ENCODE data around the gene SEMA4B. TPM values are rescaled to one million over a fixed set of nuclear protein-coding genes. Genes with fewer than 3 reads are reported as not detected.
A peak's percentile ranks its signal among the peaks of the same experiment; 100 is the strongest.
"Not testable (repeated sequence)": the region's sequence is repeated elsewhere in the genome, so short reads cannot be mapped to it uniquely, and the experiment has no call there.

Gene SEMA4B, protein sequence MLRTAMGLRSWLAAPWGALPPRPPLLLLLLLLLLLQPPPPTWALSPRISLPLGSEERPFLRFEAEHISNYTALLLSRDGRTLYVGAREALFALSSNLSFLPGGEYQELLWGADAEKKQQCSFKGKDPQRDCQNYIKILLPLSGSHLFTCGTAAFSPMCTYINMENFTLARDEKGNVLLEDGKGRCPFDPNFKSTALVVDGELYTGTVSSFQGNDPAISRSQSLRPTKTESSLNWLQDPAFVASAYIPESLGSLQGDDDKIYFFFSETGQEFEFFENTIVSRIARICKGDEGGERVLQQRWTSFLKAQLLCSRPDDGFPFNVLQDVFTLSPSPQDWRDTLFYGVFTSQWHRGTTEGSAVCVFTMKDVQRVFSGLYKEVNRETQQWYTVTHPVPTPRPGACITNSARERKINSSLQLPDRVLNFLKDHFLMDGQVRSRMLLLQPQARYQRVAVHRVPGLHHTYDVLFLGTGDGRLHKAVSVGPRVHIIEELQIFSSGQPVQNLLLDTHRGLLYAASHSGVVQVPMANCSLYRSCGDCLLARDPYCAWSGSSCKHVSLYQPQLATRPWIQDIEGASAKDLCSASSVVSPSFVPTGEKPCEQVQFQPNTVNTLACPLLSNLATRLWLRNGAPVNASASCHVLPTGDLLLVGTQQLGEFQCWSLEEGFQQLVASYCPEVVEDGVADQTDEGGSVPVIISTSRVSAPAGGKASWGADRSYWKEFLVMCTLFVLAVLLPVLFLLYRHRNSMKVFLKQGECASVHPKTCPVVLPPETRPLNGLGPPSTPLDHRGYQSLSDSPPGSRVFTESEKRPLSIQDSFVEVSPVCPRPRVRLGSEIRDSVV
- 18.1 and 20.9 TPM in 2 replicates for total RNA-seq (2014; rRNA removed; shearing (Covaris generic))

DNA sequence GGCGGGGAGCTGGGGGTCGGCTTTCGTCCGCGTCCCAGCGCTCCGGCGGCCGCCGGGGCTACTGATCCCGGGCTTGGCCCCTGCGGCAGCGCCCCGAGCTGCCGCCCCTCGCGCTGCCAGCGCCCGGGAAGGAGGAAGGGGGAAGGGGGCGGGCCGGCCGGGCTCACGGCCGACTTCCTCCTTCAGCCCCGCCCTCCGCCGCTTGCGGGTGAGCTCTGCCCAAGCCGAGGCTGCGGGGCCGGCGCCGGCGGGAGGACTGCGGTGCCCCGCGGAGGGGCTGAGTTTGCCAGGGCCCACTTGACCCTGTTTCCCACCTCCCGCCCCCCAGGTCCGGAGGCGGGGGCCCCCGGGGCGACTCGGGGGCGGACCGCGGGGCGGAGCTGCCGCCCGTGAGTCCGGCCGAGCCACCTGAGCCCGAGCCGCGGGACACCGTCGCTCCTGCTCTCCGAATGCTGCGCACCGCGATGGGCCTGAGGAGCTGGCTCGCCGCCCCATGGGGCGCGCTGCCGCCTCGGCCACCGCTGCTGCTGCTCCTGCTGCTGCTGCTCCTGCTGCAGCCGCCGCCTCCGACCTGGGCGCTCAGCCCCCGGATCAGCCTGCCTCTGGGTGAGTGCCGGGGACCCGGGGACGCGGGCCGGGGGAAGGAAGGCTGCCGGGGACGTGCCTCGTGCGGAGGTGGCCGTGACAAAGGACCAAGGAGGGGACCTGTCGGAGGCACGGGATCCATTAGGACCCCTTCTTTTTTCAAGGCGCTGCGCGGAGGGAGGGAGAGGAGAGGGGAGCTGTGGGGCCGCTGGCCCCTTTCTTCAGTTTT, at the start of gene SEMA4B:
Gene SEMA4B, plus strand, starts transcription at position 201 of the 814 bp plus-strand sequence. Its CDS starts 249 bp downstream, at position 450.
- DNase-seq (ENCODE audit: low read depth), result peak; percentile 64

DNA sequence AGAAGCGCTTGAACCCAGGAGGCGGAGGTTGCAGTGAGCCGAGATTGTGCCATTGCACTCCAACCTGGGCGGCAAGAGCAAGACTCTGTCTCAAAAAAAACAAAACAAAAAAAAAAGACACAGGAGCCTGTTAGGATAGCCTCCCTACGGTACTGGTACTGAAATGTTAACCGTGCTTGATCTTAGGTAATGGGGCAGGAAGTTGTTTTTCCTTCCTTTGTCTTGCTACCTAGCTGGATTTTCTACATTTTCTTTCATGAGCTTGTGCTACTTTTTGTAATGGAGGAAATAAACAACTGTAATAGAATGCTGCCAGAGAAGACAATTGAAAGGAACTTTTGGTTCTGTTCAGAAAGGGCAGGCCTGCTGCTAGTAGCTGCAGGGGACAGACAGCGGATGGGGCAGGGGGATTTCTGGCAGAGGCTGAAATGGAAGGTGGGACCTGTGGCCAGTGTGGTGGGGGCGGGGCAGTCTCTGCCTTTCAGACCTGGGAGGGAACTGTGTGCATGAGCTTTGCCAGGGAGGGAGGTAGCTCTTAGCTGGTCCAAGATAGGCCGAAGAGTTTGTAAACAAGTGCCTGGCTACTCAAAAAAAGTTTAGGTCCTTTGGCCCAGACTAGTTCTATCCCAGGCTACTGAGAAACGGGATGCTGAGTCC, 49.0 kb upstream of the SEMA4B start:
- no peak for DNase-seq (ENCODE audit: low read depth)

DNA sequence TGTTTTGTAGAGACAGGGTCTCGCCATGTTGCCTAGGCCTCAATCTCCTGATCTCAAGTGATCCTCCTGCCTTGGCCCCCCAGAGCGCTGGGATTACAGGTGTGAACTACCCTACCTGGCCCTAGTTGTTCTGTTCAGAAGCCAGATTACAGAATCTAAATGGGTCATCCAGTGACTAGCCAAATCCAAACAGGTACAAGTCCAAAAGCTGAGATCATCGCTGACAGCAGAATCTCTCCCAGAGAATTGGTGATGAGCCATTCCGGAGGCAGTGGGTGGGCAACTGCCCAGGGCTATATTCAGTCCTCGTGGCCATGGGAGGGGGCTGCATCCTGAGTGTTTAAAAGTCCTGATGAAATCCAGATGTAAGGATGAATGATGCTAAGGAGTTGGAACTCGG, 47.5 kb upstream of the SEMA4B start:
- DNase-seq (ENCODE audit: low read depth), result no peak

DNA sequence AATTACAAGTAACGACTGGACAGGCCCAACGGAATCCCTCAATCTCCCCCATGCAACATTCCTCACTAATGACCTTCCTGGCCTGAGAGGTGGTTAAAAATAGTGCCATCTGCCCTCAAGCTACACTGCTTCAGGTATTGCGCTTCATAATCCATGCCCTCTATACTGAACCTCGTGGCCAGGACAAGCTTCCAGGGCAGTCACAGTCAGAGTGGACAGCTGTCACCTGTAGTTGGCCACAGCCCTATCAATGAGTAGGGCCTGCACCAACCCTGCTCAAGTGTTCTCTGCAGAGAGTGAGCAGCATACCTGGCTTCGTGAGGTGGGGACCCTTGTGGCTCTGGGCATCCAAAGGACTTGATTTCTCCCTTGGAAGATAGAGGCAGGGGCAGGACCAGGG, 46.9 kb upstream of the SEMA4B start:
- no peak for DNase-seq (ENCODE audit: low read depth)

DNA sequence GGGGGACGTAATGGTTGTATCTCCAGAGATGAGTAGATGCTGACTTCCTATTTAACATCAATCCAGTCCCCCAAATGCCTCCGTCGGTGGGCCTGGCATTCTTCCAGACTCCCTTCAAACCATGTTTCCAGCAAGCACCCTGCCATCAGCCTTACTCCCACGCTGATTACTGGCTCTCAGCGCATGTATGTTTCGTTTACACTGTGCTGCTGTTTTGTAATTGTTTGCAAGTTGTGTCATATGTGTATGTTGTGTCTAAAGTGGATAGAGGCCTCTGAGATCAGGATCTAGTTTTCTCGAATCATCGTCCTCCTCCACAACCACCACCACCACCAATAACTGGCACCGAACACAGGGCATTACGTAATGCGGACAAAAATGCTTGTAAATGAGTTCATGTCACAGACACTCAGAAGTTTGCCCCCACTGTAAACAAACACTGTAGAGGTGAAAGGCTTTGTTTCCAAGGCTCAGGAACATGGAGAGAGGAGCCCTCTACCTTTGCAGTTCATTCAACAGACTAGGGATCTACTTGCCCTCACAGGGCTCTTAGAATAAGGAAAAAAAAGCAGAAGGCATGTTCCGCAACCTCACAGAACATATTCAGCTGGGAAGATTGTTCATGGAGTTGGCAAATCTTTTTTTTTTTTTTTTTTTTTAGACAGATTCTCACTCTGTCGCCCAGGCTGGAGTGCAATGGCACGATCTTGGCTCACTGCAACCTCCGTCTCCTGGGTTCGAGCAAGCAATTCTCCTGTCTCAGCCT, 46.1 kb upstream of the SEMA4B start:
- peak; percentile 23 for DNase-seq (ENCODE audit: low read depth)

DNA sequence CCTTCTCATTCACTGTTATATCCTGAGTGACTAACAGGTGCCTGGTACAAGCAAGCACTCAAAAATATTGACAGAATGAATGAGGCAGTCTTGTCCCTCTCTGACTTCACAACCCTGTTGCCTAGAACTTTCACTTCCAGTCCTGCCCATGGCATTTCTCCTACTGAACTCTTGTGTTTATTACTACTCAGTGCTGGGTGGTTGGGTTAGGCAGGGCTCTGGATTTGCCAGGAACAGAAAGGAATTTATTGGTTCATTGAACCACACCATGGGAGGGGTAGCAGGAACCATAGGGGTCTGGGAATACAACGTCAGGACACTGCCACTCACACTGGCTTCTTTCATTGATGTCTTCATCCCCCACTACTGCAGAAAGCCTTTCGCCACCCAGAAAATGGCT, 41.9 kb upstream of the SEMA4B start:
- DNase-seq (ENCODE audit: low read depth), result no peak

DNA sequence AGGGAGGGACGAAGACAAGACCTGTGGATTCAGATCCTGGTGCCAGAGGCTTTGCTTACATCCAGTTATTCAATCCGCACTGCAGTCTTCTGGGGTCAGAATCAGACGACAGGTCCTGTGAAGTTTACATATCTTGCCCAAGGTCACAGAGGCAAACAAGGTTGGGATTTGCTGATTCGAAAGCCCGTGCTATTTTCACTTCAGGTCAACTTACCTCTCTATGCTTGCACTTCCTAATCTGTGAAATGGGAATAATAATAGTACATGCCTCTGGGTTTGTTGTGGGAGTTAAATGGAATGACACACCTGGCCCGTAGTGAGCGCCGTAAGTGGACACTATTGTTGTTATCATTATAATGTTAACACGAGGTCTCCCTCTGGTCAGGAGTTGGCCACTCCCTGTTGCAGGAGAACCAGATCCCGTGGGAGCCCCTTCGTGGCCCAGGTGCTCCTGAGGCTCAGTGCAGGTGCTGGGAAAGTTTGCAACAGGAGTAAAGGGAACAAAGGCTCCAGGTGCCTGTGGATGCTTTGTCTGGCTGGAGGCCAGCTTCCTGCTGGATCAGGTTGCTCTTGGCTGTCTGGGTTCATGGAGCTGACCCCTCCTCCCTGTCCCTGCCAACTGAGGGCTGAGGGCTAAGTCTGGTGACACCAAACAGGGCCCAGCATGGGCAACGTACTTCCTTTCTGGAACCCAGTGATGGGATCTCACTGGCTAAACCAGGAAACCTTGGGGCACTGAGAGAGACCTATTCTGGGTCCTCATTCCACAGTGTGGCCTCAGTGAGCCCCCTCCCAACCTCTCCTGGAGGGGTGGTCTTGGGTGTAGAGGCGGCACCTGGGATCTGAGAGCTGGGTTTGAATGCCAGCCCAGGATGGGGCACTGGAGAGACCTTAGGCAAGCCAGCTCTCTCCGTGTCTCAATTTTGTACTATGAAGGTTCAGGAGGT, 40.1 kb upstream of the SEMA4B start:
- no peak for DNase-seq (ENCODE audit: low read depth)

DNA sequence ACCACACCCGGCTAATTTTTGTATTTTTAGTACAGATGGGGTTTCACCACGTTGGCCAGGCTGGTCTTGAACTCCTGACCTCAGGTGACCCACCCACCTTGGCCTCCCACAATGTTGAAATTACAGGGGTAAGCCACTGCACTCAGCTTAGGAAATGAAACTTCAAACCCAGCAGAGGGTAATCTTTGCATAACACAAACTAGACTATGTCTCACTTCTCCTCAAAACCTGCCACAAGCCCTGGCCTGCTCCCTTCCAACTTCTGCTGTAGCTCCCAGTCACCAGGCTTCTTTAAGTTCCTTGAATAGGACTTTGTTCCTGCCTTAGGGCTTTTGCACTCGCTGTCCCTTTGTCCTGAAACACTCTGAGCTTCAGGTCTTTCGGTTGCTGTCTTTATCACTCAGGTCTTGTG, 39.2 kb upstream of the SEMA4B start:
- no peak for DNase-seq (ENCODE audit: low read depth)

DNA sequence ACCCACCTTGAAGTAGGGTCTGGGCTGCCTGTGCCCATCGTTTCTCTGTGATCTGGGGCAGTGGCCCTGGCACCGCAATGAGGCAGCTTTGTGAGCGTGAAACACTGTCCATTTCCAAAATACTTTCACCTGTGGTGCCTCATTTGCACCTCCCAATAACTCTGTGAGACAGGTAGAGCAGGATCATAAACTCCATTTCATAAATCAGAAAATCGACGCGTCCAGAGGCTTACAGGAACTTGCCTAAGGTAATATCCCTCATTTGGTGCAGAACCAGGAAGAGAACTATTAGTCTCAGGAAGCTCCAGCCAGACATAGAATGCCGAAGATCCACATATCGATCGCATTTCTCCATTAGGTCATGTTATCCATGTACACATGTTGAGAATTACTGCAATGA, 38.2 kb upstream of the SEMA4B start:
- DNase-seq (ENCODE audit: low read depth), result no peak

DNA sequence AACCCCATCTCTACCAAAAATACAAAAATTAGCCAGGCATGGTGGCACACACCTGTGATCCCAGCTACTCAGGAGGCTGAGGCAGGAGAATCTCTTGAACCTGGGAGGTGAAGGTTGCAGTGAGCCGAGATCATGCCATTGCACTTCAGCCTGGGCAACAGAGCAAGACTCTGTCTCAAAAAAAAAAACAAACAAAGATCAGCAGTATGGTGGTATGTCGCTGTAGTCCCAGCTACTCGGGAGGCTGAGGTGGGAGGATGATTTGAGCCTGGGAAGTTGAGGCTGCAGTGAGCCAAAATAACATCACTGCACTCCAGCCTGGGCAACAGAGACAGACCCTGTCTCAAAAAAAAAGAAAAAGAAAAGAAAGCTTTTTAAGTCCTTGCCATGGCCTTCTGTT, 36.9 kb upstream of the SEMA4B start:
- DNase-seq (ENCODE audit: low read depth), result not testable (repeated sequence)

DNA sequence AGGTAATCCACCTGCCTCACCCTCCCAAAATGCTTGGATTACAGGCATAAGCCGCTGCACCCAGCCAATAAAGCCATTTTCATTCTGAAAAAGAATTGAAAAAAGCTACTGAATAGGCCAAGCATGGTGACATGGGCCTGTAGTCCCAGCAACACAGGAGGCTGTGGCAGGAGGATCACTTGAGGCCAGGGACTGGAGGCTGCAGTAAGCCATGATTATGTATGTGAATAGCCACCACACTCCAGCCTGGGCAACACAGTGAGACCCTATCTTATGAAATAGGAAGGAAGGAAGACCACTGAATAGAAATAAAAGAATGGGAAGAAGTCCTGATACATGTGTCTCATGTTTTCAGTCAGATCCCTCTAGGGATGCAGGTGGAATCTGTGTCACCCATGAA, 36.0 kb upstream of the SEMA4B start:
- no peak for DNase-seq (ENCODE audit: low read depth)

DNA sequence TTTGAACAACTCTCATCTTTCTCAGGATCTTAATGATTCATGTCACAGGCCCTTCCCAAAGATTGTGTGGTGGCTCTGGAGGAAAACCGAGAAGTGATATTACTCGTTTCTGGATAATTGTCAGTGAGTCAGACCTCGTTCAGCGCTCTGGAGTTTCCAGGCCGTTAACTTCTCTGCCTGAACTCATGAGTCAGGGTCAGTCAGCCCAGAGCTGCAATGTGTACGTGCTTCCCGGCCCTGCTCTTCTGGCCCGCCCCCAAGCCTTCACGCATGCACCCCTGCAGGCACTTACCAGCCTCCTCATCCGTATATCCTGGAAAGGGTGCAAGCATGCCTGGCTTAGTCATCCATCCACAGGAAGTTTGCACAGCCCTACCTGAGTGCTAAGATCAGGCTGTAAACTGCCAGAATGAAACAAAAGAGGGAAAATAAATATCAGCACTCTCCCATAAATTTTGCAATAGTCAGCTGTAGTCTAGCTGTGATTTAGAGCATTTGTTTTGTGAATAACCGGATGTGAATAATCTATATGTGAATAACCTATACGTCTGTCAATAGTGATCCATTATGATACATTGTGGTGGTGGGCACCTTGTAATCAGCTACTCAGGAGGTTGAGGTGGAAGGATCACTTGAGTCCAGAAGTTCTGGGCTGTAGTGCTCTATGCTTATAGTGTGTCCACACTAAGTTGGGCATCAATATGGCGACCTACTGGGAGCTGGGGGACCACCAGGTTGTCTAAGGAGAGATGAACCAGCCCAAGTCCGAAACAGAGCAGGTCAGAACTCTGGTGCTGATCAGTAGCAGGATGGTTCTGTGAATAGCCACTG, 35.3 kb upstream of the SEMA4B start:
- peak; percentile 100 for DNase-seq (ENCODE audit: low read depth)

DNA sequence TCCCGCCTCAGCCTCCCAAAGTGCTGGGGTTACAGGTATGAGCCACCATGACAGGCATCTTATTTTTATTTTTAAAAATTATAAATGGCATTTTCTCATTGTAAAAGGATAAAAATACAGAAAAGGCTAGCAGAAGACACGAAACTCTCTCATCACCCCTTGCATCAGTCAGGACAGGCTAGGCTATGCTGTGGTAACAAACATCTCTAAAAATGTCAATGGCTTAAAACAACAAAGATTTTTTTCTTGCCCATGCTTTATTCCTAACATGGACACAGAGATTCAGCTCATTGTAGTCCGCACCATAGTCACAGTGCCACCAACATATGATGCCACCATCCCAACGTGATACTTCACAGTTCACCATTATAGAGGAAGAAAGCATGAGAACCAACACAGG, 34.0 kb upstream of the SEMA4B start:
- DNase-seq (ENCODE audit: low read depth), result no peak

DNA sequence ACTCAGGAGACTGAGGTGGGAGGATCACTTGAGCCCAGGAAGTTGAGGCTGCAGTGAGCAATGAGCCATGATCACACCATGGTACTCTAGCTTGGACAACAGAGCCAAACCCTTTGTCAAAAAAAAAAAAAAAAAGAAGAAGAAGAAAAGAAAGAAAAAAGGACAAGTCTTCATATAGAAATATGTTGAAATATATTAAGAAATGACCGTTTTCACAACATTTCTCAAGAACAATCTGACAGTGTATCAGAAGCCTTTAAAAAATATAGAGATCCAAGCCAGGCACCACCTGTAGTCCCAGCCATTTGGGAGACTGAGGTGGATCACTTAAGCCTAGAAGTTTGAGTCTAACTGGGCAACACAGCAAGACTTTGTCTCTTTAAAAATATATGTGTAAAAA, 29.5 kb upstream of the SEMA4B start:
- DNase-seq (ENCODE audit: low read depth), result no peak

DNA sequence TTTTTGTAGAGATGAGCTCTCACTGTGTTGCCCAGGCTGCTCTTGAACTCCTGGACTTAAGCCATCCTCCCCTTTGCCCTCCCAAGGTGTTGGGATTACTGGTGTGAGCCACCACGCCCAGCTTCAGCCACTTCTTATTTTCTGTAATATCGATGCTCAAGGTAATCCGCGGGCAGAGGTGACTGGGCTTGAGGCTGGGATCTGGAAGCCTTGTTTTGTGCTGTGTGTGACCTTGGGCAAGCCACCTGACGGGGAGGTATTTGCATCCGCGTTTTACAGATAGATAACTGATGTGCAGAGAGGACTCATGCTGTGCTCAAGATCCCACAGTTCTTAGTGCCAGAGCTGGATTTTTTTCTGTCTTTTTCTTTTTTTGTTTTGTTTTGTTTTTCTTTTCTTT, 27.8 kb upstream of the SEMA4B start:
- DNase-seq (ENCODE audit: low read depth), result no peak

DNA sequence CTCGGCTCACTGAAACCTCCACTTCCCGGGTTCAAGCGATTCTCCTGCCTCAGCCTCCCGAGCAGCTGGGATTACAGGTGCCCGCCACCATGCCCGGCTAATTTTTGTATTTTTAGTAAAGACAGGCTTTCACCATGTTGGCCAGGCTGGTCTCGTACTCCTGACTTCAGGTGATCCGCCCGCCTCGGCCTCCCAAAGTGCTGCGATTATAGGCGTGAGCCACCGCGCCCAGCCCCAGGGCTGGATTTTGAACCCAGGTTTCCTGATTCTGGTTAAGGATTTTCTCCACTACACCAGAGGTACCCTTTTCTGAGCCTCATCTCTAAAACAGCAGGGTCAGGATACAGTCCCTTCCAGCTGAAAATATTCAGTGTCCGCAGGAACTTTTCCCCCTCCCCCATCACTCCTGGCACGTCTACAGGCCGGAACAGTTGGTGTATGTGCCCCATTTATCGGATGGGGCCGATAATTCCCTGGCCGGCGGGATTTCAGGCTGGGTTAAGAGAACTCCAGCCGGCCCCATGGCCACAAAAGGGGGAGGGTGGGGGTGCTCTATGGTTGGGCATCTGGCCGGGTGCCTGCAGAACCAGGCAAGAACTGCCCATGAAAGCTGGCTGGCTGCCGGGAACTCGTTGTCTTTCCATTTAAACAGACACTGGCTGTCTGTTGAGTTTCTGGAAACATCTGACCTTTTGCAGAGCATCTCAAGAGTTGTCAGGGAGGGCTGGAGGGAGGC, 26.8 kb upstream of the SEMA4B start:
- peak; percentile 80 for DNase-seq (ENCODE audit: low read depth)

DNA sequence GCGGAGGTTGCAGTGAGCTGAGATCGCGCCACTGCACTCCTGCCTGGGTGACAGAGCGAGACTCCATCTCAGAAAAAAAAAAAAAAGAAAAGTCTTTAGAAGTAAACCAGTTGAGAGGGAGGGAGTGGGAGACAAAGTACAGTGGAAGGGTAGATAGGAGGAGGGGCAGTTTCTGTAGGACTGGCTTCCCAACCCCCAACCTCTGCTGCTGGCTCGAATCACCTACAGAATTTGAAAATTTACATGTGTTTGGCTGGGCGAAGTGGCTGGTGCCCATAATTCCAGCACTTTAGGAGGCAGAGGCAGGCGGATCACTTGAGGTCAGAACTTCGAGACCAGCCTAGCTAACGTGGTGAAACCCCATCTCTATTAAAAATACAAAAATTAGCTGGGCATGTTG, 24.1 kb upstream of the SEMA4B start:
- DNase-seq (ENCODE audit: low read depth), result no peak
